ENCODE measurements around the gene CASP2. TPM values are rescaled to one million over a fixed set of nuclear protein-coding genes. Genes with fewer than 3 reads are reported as not detected.

CASP2 gene
- polyA plus RNA-seq, 2 of the 4 experiments (the other 2 are of a cell fraction): 17.7 to 26.0 TPM

GRCh38 chr7:143271240-143271639 lies 16.9 kb upstream of the CASP2 start:
- no peaks in the 10 kb centered on the region for H3K4me1 ChIP-seq
- FAIRE-seq (no peak), ATAC-seq (no peak), DNase-seq (ENCODE audit: low read depth in 1 of 2, low spot score in 1 of 2) (no peak)
- CTCF ChIA-PET: no interaction called here
- TF ChIP-seq ZNF302 (CRISPR knock-in tag; IDR thresholded peaks at IDR 0.05): no peak
- TF ChIP-seq TP53 (CRISPR knock-in tag; IDR thresholded peaks at IDR 0.05): no peak
- no peak for TF ChIP-seq FOXS1 (CRISPR knock-in tag; IDR thresholded peaks at IDR 0.05)
- no peak for TF ChIP-seq ZFP36 (IDR thresholded peaks at IDR 0.05; ENCODE audit: borderline replicate concordance, partially characterized antibody)
- no peak for TF ChIP-seq USF2 (IDR thresholded peaks at IDR 0.05)
- no peak for TF ChIP-seq RARB (CRISPR knock-in tag; IDR thresholded peaks at IDR 0.05)
- no peak for TF ChIP-seq EHF (CRISPR knock-in tag; IDR thresholded peaks at IDR 0.05)
- H3K4me3 ChIP-seq: no peak overlapping the region
- WGBS (ENCODE audit: missing lambda C conversion rate): 89% methylated on average over 1 of the region's 1 CpG
- H3K27ac ChIP-seq: no peak overlapping the region
- H3K9me3 ChIP-seq: no peaks in the 10 kb centered on the region
- no peak overlapping the region for H3K4me2 ChIP-seq
- POLR2A ChIA-PET: no interaction called here

- no peak overlapping the region for H3K4me3 ChIP-seq
- no peak for TF ChIP-seq HES2 (IDR thresholded peaks at IDR 0.05)
- no peak for TF ChIP-seq CHD4 (IDR thresholded peaks at IDR 0.05; ENCODE audit: borderline replicate concordance)
- no peak for TF ChIP-seq MAZ (IDR thresholded peaks at IDR 0.05; ENCODE audit: borderline replicate concordance, low read depth, low read length)
- TF ChIP-seq HDAC2 (IDR thresholded peaks at IDR 0.05): no peak
- no peak for TF ChIP-seq HEYL (CRISPR knock-in tag; IDR thresholded peaks at IDR 0.05)
- no peak for TF ChIP-seq KDM1A (IDR thresholded peaks at IDR 0.05; ENCODE audit: low read depth)
- no peak for TF ChIP-seq GATA3 (IDR thresholded peaks at IDR 0.05; ENCODE audit: borderline replicate concordance)
- no peak for TF ChIP-seq NFE2L2 (conservative IDR thresholded peaks at IDR 0.05; ENCODE audit: low read length)
- no peak for TF ChIP-seq MAX (IDR thresholded peaks at IDR 0.05)
- TF ChIP-seq NR3C1 (IDR thresholded peaks at IDR 0.05): no peak
- no peak for TF ChIP-seq RCOR1 (IDR thresholded peaks at IDR 0.05; ENCODE audit: low read depth, low read length)
- no peak for TF ChIP-seq RAD21 (conservative IDR thresholded peaks at IDR 0.05 in 1 of 2, IDR thresholded peaks at IDR 0.05 in 1 of 2)
- no peak for TF ChIP-seq EHF (CRISPR knock-in tag; IDR thresholded peaks at IDR 0.05)
- TF ChIP-seq HMGXB4 (CRISPR knock-in tag; IDR thresholded peaks at IDR 0.05; ENCODE audit: borderline replicate concordance): no peak
- TF ChIP-seq HOXA7 (CRISPR knock-in tag; IDR thresholded peaks at IDR 0.05): no peak
- no peak for TF ChIP-seq TP53 (CRISPR knock-in tag; IDR thresholded peaks at IDR 0.05)
- TF ChIP-seq ZFP36 (IDR thresholded peaks at IDR 0.05; ENCODE audit: borderline replicate concordance, partially characterized antibody): no peak
- no peak for TF ChIP-seq FOSB (CRISPR knock-in tag; IDR thresholded peaks at IDR 0.05)
- TF ChIP-seq CEBPB (IDR thresholded peaks at IDR 0.05): no peak
- no peak for TF ChIP-seq SREBF2 (IDR thresholded peaks at IDR 0.05)
- CTCF ChIA-PET: interaction anchor here (1.0 to 1.7 kb wide), 2 partner anchors 32 to 107 kb away, joined by 3 to 9 read pairs; no protein-coding TSS in a partner anchor
- FAIRE-seq (no peak), DNase-seq (ENCODE audit: low read depth in 1 of 2, low spot score in 1 of 2) (no peak), ATAC-seq (no peak)
- no peaks in the 10 kb centered on the region for H3K9me3 ChIP-seq
- no peak overlapping the region for H3K27ac ChIP-seq
- no peaks in the 10 kb centered on the region for H3K4me1 ChIP-seq
- 89% methylated on average over 2 of the region's 2 CpGs for WGBS (ENCODE audit: missing lambda C conversion rate)
- POLR2A ChIA-PET: interaction anchor here (1.2 kb wide), 2 partner anchors 10 to 15 kb away, joined by 3 to 5 read pairs; partner anchors contain the start of genes CASP2 and GSTK1
- H3K4me2 ChIP-seq: no peak overlapping the region
Observed at GRCh38 chr7:143272871-143273270, 15.3 kb upstream of the CASP2 start.

All from A549 (cell line).